Smooth muscle cell of the pulmonary artery (primary cell): ENCODE data around the gene MICAL1. TPM values are rescaled to one million over a fixed set of nuclear protein-coding genes. Genes with fewer than 3 reads are reported as not detected.

Experiments
- total RNA-seq: library from RNA; depleted of rRNA; stranded (reverse); fragments of >200 nt; gene quantifications from 2 replicates; pipeline ENCODE4 v1.2.3, GENCODE V29; 2014

MICAL1 gene, protein sequence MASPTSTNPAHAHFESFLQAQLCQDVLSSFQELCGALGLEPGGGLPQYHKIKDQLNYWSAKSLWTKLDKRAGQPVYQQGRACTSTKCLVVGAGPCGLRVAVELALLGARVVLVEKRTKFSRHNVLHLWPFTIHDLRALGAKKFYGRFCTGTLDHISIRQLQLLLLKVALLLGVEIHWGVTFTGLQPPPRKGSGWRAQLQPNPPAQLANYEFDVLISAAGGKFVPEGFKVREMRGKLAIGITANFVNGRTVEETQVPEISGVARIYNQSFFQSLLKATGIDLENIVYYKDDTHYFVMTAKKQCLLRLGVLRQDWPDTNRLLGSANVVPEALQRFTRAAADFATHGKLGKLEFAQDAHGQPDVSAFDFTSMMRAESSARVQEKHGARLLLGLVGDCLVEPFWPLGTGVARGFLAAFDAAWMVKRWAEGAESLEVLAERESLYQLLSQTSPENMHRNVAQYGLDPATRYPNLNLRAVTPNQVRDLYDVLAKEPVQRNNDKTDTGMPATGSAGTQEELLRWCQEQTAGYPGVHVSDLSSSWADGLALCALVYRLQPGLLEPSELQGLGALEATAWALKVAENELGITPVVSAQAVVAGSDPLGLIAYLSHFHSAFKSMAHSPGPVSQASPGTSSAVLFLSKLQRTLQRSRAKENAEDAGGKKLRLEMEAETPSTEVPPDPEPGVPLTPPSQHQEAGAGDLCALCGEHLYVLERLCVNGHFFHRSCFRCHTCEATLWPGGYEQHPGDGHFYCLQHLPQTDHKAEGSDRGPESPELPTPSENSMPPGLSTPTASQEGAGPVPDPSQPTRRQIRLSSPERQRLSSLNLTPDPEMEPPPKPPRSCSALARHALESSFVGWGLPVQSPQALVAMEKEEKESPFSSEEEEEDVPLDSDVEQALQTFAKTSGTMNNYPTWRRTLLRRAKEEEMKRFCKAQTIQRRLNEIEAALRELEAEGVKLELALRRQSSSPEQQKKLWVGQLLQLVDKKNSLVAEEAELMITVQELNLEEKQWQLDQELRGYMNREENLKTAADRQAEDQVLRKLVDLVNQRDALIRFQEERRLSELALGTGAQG
- 50.4 and 71.4 TPM in 2 replicates for total RNA-seq

DNA sequence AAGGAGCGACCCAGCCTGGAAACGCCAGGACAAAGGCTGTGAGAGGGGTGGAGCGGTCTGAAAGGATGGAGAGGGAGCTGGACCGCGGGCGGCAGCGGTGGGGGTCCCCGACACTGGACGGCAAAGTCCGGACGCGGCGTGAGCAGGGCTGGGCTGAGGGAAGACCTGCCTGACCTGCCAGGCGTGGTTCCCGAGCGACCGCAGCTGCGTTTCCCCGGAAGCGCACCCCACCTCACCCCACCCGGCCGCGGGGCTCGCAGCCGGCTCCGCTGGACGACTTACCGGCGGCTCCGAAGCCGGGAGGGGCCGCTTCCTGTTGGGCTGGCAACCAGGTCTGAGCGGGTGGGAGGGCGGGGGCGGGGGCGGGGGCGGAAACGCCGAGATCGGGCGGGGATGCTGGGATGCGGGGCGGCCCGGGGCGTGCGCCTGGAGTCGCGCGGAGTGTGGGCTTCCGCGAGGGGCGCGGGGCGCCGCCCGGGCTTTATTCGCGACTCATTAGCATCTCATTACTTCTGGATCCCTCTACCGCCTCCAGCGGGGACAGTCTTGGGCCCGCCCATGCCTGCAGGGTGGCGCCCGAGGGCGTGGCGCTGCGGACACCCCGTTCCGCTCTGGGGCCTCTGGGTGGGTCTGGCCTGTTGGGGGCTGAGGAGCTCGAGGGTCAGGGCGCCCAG is at the start of gene MICAL1:
MICAL1 (minus strand) TSS at position 336 of the 674 bp plus-strand sequence. CDS start 1,576 bp downstream, outside the sequence.

DNA sequence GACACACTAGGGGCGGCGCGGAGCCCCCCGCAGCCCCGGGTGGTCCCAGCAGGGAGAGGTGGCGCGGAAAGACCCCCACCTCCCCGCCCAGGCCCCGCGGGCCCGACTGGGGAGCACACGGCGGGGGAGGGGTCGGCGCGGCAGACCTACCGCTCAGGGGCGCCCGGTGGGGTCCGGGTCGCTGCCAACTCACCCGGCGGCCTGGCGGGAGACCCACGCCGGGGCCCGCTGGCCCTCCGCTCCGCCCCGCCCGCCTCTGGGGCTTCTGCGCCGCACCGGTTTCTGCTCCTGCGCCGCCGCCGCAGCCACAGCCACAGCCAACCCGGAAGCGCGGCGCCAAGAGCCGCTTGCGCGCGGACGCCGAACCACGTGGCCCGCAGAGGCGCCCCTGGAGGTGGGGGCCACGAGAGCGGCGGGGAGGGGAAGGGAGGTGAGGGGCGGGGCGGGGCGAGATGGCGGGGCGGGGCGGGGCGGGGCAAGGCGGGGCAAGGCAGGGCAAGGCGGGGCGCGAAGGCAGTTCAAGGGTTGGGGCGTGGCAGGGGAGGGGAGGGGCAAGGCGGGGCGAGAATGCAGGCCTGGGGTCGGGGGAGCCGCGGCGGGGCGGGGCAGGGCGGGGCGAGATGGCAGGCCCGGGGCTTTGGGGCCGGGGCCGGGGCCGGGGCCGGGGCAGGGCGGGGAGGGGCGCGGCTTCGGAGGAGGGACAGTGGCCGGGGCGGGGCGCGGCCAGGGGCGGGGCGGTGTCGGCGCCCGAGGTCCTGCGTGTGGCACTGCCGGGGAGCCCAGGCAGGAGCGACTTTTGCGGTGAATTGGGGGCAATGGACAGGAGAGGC is 27.5 kb upstream of the MICAL1 start, which contains the start of gene ZBTB24:
ZBTB24 (minus strand) TSS at position 315 of the 830 bp plus-strand sequence. CDS start 1,193 bp downstream, outside the sequence.

DNA sequence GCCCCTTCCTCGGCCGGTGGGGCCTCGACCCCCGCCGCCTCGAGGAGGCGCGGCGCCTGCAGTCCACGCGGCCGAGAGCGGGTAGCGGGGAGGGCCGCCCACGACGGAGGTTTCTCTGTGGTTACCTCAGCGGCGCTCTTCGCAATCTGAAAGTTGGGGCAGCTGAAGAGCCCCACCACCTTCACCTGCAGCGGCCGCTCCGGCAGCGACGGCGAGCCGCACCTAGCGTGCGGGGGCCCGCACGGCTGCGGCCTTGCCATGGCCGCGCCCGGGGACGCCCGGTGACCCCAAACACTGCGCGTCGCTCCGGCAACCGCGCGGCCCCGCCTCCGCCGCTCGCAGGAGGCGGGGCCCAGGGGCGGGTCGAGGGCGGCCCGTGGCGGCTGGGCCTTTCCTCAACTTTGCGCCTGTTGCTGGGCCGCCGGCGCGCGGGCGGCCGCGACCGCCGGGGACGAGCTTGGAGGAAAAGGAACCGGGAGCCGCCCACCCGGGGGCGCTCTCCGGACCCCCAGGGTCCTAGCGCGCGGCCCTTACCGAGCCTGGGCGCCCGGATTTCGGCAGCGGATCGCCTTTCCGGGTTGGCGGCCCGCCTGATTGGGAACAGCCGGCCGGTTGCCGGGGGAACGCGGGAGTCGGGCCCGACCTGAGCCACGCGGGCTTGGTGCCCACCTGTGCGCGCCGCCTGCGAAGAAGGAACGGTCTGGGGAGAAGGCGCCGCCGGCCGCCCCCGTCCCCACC is 15.1 kb downstream of the MICAL1 start, which contains the start of the genes PPIL6 and SMPD2:
PPIL6 (minus strand) TSS at position 298 of the 738 bp plus-strand sequence; CDS start at position 260, 38 bp downstream.
SMPD2 (plus strand) TSS at position 394 of the 738 bp plus-strand sequence. CDS start 398 bp downstream, outside the sequence.

Other genes with a start within 250 kb of the MICAL1 start
- gene CD164, start 73.3 kb downstream of the MICAL1 start, total RNA-seq = 244 and 285 TPM in 2 replicates
- 3.3 and 5.0 TPM in 2 replicates for gene PPIL6, start 15.1 kb downstream of the MICAL1 start, total RNA-seq
- gene SMPD2, start 15.0 kb downstream of the MICAL1 start, total RNA-seq = 7.7 and 8.6 TPM in 2 replicates
- gene ZBTB24, start 27.4 kb upstream of the MICAL1 start, total RNA-seq = 6.1 and 6.6 TPM in 2 replicates
- 2.9 and 5.0 TPM in 2 replicates for gene AK9, start 235.4 kb upstream of the MICAL1 start, total RNA-seq
- gene FIG4, start 235.5 kb upstream of the MICAL1 start, total RNA-seq = 19.9 and 25.9 TPM in 2 replicates